GM23248 (cell line): ENCODE measurements around the gene RAB4A. TPM values are rescaled to one million over a fixed set of nuclear protein-coding genes. Genes with fewer than 3 reads are reported as not detected.
"Not testable (repeated sequence)": the region's sequence is repeated elsewhere in the genome, so short reads cannot be mapped to it uniquely, and the experiment has no call there.

ENCODE experiments used
- DNase-seq: peaks from one replicate; pipeline ENCODE4 v3.0.0-alpha.2; 2015
- H2AFZ ChIP-seq: fragments of 200-600 bp; sonication (generic); 2 replicates; pipeline ENCODE4 v1.6.1; 2016; ENCODE audit warnings: antibody characterized with exemption
- H3F3A ChIP-seq: fragments of 200-600 bp; sonication (generic); 2 replicates; pipeline ENCODE4 v1.6.1; 2016; ENCODE audit warnings: mild to moderate bottlenecking, antibody characterized with exemption, mixed run types; ENCODE audit not compliant: insufficient read depth
- H3K27ac ChIP-seq: fragments of 200-600 bp; sonication (generic); 2 replicates; pipeline ENCODE4 v1.5.1; 2016; ENCODE audit warnings: mild to moderate bottlenecking
- H3K27me3 ChIP-seq: fragments of 200-600 bp; sonication (generic); replicated peaks from 2 replicates; pipeline ENCODE4 v1.6.1; 2016; ENCODE audit warnings: mild to moderate bottlenecking; ENCODE audit not compliant: insufficient read depth
- H3K36me3 ChIP-seq: fragments of 200-600 bp; sonication (generic); 2 replicates; pipeline ENCODE4 v1.6.1; 2016; ENCODE audit warnings: low read depth, mild to moderate bottlenecking
- H3K4me1 ChIP-seq: fragments of 200-600 bp; sonication (generic); 2 replicates; pipeline ENCODE4 v1.6.1; 2016; ENCODE audit warnings: mild to moderate bottlenecking; ENCODE audit not compliant: insufficient read depth
- H3K4me2 ChIP-seq: fragments of 200-600 bp; sonication (generic); one replicate; pipeline ENCODE4 v1.6.1; 2016; ENCODE audit warnings: mild to moderate bottlenecking; ENCODE audit not compliant: unreplicated experiment
- H3K4me3 ChIP-seq: fragments of 200-600 bp; sonication (generic); 2 replicates; pipeline ENCODE4 v1.5.1; 2016; ENCODE audit warnings: mild to moderate bottlenecking
- H3K79me2 ChIP-seq: fragments of 200-600 bp; sonication (generic); 2 replicates; pipeline ENCODE4 v1.6.1; 2016; ENCODE audit warnings: mild to moderate bottlenecking; ENCODE audit not compliant: insufficient read depth
- H3K9ac ChIP-seq: fragments of 200-600 bp; sonication (generic); 2 replicates; pipeline ENCODE4 v1.6.1; 2016; ENCODE audit warnings: mild to moderate bottlenecking
- H3K9me2 ChIP-seq: fragments of 200-600 bp; sonication (generic); 2 replicates; pipeline ENCODE4 v1.6.1; 2016; ENCODE audit warnings: mixed run types, mild to moderate bottlenecking, moderate library complexity; ENCODE audit not compliant: insufficient read depth
- H3K9me3 ChIP-seq: fragments of 200-600 bp; sonication (generic); one replicate; pipeline ENCODE4 v1.6.1; 2017; ENCODE audit warnings: low read depth
- H4K20me1 ChIP-seq: fragments of 200-600 bp; sonication (generic); 2 replicates; pipeline ENCODE4 v1.6.0; 2016; ENCODE audit not compliant: insufficient read depth
- EZH2 ChIP-seq: fragments of 200-600 bp; sonication (generic); IDR thresholded peaks from 2 replicates; pipeline ENCODE4 v1.6.1; 2018; ENCODE audit warnings: antibody characterized with exemption, mild to moderate bottlenecking; ENCODE audit not compliant: insufficient read depth, poor library complexity, severe bottlenecking
- EZH2phosphoT487 ChIP-seq: fragments of 200-600 bp; sonication (generic); IDR thresholded peaks from 2 replicates; pipeline ENCODE4 v1.6.1; 2018; ENCODE audit warnings: antibody characterized with exemption, moderate library complexity, mild to moderate bottlenecking, low read depth; ENCODE audit not compliant: insufficient read depth
- WGBS, 2 experiments: methylation state at CpG; one replicate each; pipeline ENCODE4 v1.1.6; 2015 to 2017; ENCODE audit warnings: low lambda C conversion rate in 2 of 2, low coverage in 1 of 2; ENCODE audit errors: missing lambda C conversion rate in 2 of 2; 5-methylcytosine and 5-hydroxymethylcytosine counted together
- in situ Hi-C: fragments of 300-500 bp; cut with MboI; formaldehyde crosslinking; loops from 2 replicates; pipeline ENCODE4 v1.15.0; 2020
- polyA plus RNA-seq: library from polyadenylated mRNA; unstranded; fragments of >200 nt; fragmentation: Nextera tagmentation; extraction: Ambion mirVana; gene quantifications from 2 replicates; pipeline ENCODE4 v1.2.1, GENCODE V29; 2016
- total RNA-seq: library from RNA; depleted of rRNA; stranded (reverse); fragments of >200 nt; shearing (Covaris generic); gene quantifications from 2 replicates; pipeline ENCODE4 v1.2.3, GENCODE V29; 2014

Gene RAB4A
- total and polyA plus RNA-seq, 2 experiments from 2014 or later = 43.4 to 47.2 TPM

DNA sequence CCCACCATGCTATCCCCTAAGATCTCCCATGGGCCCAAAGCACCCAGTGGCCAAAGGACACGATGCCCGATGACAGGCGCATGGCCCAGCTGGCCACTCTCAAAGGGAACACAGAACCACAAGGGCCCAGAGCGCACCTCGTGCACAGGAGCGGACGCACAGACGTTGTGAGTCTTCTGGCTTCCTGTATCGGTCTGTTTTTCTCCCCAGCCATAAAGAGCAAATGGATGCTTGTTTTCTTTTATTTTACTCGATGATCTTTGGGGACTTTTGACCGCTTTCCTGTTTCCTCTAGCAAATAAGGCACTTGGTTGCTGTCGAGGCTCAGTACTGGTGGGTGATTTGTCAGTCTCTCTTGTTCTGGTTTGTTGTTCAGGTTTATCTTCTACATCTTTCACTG lies 55.7 kb downstream of the RAB4A start:
- no peaks in the 10 kb centered on the region for H3K9me3 ChIP-seq
- H3F3A ChIP-seq = no peaks in the 10 kb centered on the region
- H3K9ac ChIP-seq = no peak overlapping the region
- no peak overlapping the region for H3K27ac ChIP-seq
- peaks cover 14% of the 10 kb centered on the region; the same call in 1 of the 2 replicates for H3K36me3 ChIP-seq
- H3K4me2 ChIP-seq = no peak overlapping the region
- H2AFZ ChIP-seq = no peak overlapping the region
- TF ChIP-seq EZH2phosphoT487 (no peak), EZH2 (no peak)
- H3K27me3 ChIP-seq = no peaks in the 10 kb centered on the region
- no peaks in the 10 kb centered on the region for H4K20me1 ChIP-seq
- WGBS, 2 experiments = 96 to 97% methylated on average over 12 of the region's 12 CpGs
- H3K79me2 ChIP-seq = no peaks in the 10 kb centered on the region
- no peaks in the 10 kb centered on the region for H3K4me1 ChIP-seq
- no peaks in the 10 kb centered on the region for H3K9me2 ChIP-seq
- DNase-seq = no peak
- H3K4me3 ChIP-seq = no peak overlapping the region
- in situ Hi-C loops = no loop called here

DNA sequence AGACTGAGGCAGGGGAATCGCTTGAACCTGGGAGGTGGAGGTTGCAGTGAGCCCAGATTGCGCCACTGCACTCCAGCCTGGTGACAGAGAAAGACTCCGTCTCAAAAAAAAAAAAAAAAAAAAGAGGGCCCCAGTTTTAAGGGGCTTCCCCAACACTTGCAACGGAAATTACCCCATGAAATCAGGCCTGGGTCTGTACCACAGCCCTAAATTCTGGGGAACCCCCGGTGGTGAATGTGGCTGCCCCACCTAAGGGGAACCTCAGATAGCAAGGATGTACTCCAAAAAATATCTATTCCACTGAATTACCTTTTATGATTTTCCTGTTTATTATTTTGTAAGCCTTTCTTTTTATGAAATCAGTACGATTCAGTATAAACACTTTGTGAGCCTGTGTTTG lies 56.9 kb downstream of the RAB4A start:
- H3K27ac ChIP-seq, H2AFZ ChIP-seq, H3K9me3 ChIP-seq, H3K9ac ChIP-seq, H3K79me2 ChIP-seq, H3F3A ChIP-seq, H3K4me3 ChIP-seq, DNase-seq, H3K4me2 ChIP-seq, H4K20me1 ChIP-seq, in situ Hi-C loops, H3K4me1 ChIP-seq, H3K27me3 ChIP-seq, H3K9me2 ChIP-seq: not testable (repeated sequence)
- peaks cover 12% of the 10 kb centered on the region; the same call in 1 of the 2 replicates for H3K36me3 ChIP-seq
- 95 to 99% methylated on average over 4 to 6 of the region's 6 CpGs for WGBS, 2 experiments

GRCh38 chr1:229328598-229329362 lies 57.9 kb downstream of the RAB4A start:
- Histone ChIP-seq H3K36me3 (peaks cover 3% of the 10 kb centered on the region; the same call in 1 of the 2 replicates), H3K9ac (no peak overlapping the region), H3F3A (no peaks in the 10 kb centered on the region), H3K27me3 (no peaks in the 10 kb centered on the region), H3K9me3 (no peaks in the 10 kb centered on the region), H3K4me3 (no peak overlapping the region), H3K79me2 (no peaks in the 10 kb centered on the region), H4K20me1 (no peaks in the 10 kb centered on the region), H2AFZ (no peak overlapping the region), H3K4me2 (no peak overlapping the region), H3K4me1 (no peaks in the 10 kb centered on the region), H3K27ac (no peak overlapping the region), H3K9me2 (no peaks in the 10 kb centered on the region)
- in situ Hi-C loops = no loop called here
- no peak for TF ChIP-seq EZH2phosphoT487
- WGBS, 2 experiments = 93 to 99% methylated on average over 7 of the region's 7 CpGs
- no peak for DNase-seq

GRCh38 chr1:229334269-229334668 lies 63.4 kb downstream of the RAB4A start:
- no peak overlapping the region for H3K4me2 ChIP-seq
- H3K9ac ChIP-seq = no peak overlapping the region
- 92 to 96% methylated on average over 2 of the region's 2 CpGs for WGBS, 2 experiments
- no peaks in the 10 kb centered on the region for H4K20me1 ChIP-seq
- H3K9me2 ChIP-seq = no peaks in the 10 kb centered on the region
- H3K4me3 ChIP-seq = no peak overlapping the region
- no peak overlapping the region for H3K27ac ChIP-seq
- in situ Hi-C loops = no loop called here
- DNase-seq = no peak
- no peaks in the 10 kb centered on the region for H3K36me3 ChIP-seq
- no peak for TF ChIP-seq EZH2
- TF ChIP-seq EZH2phosphoT487 = no peak
- H3F3A ChIP-seq = no peaks in the 10 kb centered on the region
- H3K9me3 ChIP-seq = no peaks in the 10 kb centered on the region
- no peaks in the 10 kb centered on the region for H3K27me3 ChIP-seq
- H3K79me2 ChIP-seq = peaks cover 29% of the 10 kb centered on the region
- H2AFZ ChIP-seq = no peak overlapping the region
- H3K4me1 ChIP-seq = no peaks in the 10 kb centered on the region

- H3K79me2 ChIP-seq = peaks cover 34% of the 10 kb centered on the region
- no peaks in the 10 kb centered on the region for H4K20me1 ChIP-seq
- no peaks in the 10 kb centered on the region for H3K9me2 ChIP-seq
- no peaks in the 10 kb centered on the region for H3K27me3 ChIP-seq
- H3K36me3 ChIP-seq = no peaks in the 10 kb centered on the region
- no peak overlapping the region for H3K4me3 ChIP-seq
- no peak for DNase-seq
- no peak for TF ChIP-seq EZH2phosphoT487
- no peak for TF ChIP-seq EZH2
- H3K27ac ChIP-seq = no peak overlapping the region
- in situ Hi-C loops = no loop called here
- no peak overlapping the region for H3K9ac ChIP-seq
- 97 to 100% methylated on average over 2 of the region's 2 CpGs for WGBS, 2 experiments
- no peaks in the 10 kb centered on the region for H3F3A ChIP-seq
- no peaks in the 10 kb centered on the region for H3K9me3 ChIP-seq
- no peak overlapping the region for H3K4me2 ChIP-seq
- no peaks in the 10 kb centered on the region for H3K4me1 ChIP-seq
- no peak overlapping the region for H2AFZ ChIP-seq
These were observed 63.8 kb downstream of the RAB4A start for GRCh38 chr1:229334716-229335115.
